CD1c-positive myeloid dendritic cell (primary cell): ENCODE results near the gene PLD3.

Experiments used
- DNase-seq: peaks from one replicate; pipeline ENCODE4 v3.0.0-alpha.2; 2016; ENCODE audit errors: extremely low spot score

PLD3 gene

GRCh38 chr19:40348125-40348913, at the start of gene PLD3, which contains the start of gene C19orf47:
Gene PLD3, plus strand, starts transcription at chr19:40348695. Its CDS starts 17,789 bp downstream, at chr19:40366484.
Gene C19orf47, minus strand, starts transcription at chr19:40348397. Its CDS starts 6,540 bp downstream, at chr19:40341857.
- peak; percentile 100 for DNase-seq

GRCh38 chr19:40300668-40301067, 47.8 kb upstream of the PLD3 start:
- DNase-seq, result no peak

GRCh38 chr19:40302224-40303011, 46.1 kb upstream of the PLD3 start:
- DNase-seq, result no peak

GRCh38 chr19:40303765-40304164, 44.7 kb upstream of the PLD3 start:
- no peak for DNase-seq

- no peak for DNase-seq
Measured at GRCh38 chr19:40304306-40304705, 44.2 kb upstream of the PLD3 start.

GRCh38 chr19:40305403-40305802, 43.1 kb upstream of the PLD3 start:
- DNase-seq, result peak; percentile 87

GRCh38 chr19:40309666-40310065, 38.8 kb upstream of the PLD3 start:
- no peak for DNase-seq

- no peak for DNase-seq
Measured at GRCh38 chr19:40312533-40312932, 36.0 kb upstream of the PLD3 start.

GRCh38 chr19:40313229-40313983, 35.1 kb upstream of the PLD3 start:
- no peak for DNase-seq

GRCh38 chr19:40314656-40315055, 33.8 kb upstream of the PLD3 start:
- DNase-seq, result peak; percentile 27

GRCh38 chr19:40315812-40316470, 32.6 kb upstream of the PLD3 start:
- DNase-seq, result no peak

- no peak for DNase-seq
Measured at GRCh38 chr19:40317338-40317737, 31.2 kb upstream of the PLD3 start.

GRCh38 chr19:40320558-40320935, 27.9 kb upstream of the PLD3 start:
- DNase-seq, result no peak

- no peak for DNase-seq
Measured at GRCh38 chr19:40321076-40321475, 27.4 kb upstream of the PLD3 start.

- DNase-seq, result no peak
Measured at GRCh38 chr19:40321566-40322270, 26.8 kb upstream of the PLD3 start.

GRCh38 chr19:40322271-40322610, 26.3 kb upstream of the PLD3 start:
- DNase-seq, result no peak

GRCh38 chr19:40322951-40323615, 25.4 kb upstream of the PLD3 start:
- DNase-seq, result no peak

- DNase-seq, result no peak
Measured at GRCh38 chr19:40323705-40324104, 24.8 kb upstream of the PLD3 start.

- DNase-seq, result no peak
Measured at GRCh38 chr19:40326201-40326600, 22.3 kb upstream of the PLD3 start.

GRCh38 chr19:40331052-40331451, 17.4 kb upstream of the PLD3 start:
- no peak for DNase-seq

- DNase-seq, result no peak
Measured at GRCh38 chr19:40332669-40333068, 15.8 kb upstream of the PLD3 start.
